Measurements from ENCODE around the gene CABP7. TPM values are rescaled to one million over a fixed set of nuclear protein-coding genes. Genes with fewer than 3 reads are reported as not detected.

CABP7 gene
- total RNA-seq, 1 donor from 2014 or later: not detected

GRCh38 chr22:29741926-29742325 is 22.1 kb downstream of the CABP7 start:
- H3K4me1 ChIP-seq: no peaks in the 10 kb centered on the region
- TF ChIP-seq CTCF (IDR thresholded peaks at IDR 0.05): no peak
- no peak overlapping the region for H3K27ac ChIP-seq
- no peaks in the 10 kb centered on the region for H3K9me3 ChIP-seq
- DNase-seq (ENCODE audit: low spot score in 2 of 2): no peak
- H3K4me3 ChIP-seq: no peak overlapping the region
- peaks cover 35 to 68% of the 10 kb centered on the region in 2 donors for H3K36me3 ChIP-seq
- no peaks in the 10 kb centered on the region for H3K27me3 ChIP-seq
- intact Hi-C loops (cut with DNase I): no loop called here

- H3K4me3 ChIP-seq: no peak overlapping the region
- no peak for DNase-seq (ENCODE audit: low spot score in 2 of 2)
- no peak for TF ChIP-seq CTCF (IDR thresholded peaks at IDR 0.05)
- H3K27me3 ChIP-seq: no peaks in the 10 kb centered on the region
- no peaks in the 10 kb centered on the region for H3K9me3 ChIP-seq
- H3K4me1 ChIP-seq: no peaks in the 10 kb centered on the region
- peaks cover 39 to 72% of the 10 kb centered on the region in 2 donors for H3K36me3 ChIP-seq
- H3K27ac ChIP-seq: no peak overlapping the region
- intact Hi-C loops (cut with DNase I): no loop called here
Observed at GRCh38 chr22:29742326-29742725, 22.5 kb downstream of the CABP7 start.

GRCh38 chr22:29744902-29745301 is 25.1 kb downstream of the CABP7 start:
- no peak overlapping the region for H3K27ac ChIP-seq
- no peak overlapping the region for H3K4me3 ChIP-seq
- TF ChIP-seq CTCF (IDR thresholded peaks at IDR 0.05): no peak
- no peaks in the 10 kb centered on the region for H3K27me3 ChIP-seq
- intact Hi-C loops (cut with DNase I): no loop called here
- no peaks in the 10 kb centered on the region for H3K4me1 ChIP-seq
- H3K9me3 ChIP-seq: no peaks in the 10 kb centered on the region
- no peak for DNase-seq (ENCODE audit: low spot score in 2 of 2)
- peaks cover 34 to 67% of the 10 kb centered on the region in 2 donors for H3K36me3 ChIP-seq

DNA sequence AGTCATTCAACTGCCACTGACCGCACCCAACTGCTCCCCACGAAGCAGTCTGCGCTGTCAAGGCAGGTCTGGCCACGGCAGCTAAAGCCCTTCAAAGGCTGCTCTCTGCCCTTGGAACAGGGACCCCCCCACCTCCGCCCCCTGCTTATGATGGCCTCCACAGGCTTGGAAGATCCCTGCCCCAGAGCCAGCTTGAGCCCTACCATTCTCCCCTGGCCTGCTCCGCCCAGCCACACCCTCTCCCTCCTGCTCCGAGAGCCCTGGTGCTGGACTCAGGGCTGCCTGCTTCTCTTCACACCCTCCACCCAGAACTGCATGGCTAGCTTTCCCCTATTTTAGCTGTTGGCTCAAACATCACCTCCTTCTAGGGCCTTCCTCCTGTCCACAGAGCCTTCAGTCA is 28.0 kb downstream of the CABP7 start:
- peaks cover 25 to 56% of the 10 kb centered on the region in 2 donors for H3K36me3 ChIP-seq
- intact Hi-C loops (cut with DNase I): no loop called here
- DNase-seq (ENCODE audit: low spot score in 2 of 2): no peak

DNA sequence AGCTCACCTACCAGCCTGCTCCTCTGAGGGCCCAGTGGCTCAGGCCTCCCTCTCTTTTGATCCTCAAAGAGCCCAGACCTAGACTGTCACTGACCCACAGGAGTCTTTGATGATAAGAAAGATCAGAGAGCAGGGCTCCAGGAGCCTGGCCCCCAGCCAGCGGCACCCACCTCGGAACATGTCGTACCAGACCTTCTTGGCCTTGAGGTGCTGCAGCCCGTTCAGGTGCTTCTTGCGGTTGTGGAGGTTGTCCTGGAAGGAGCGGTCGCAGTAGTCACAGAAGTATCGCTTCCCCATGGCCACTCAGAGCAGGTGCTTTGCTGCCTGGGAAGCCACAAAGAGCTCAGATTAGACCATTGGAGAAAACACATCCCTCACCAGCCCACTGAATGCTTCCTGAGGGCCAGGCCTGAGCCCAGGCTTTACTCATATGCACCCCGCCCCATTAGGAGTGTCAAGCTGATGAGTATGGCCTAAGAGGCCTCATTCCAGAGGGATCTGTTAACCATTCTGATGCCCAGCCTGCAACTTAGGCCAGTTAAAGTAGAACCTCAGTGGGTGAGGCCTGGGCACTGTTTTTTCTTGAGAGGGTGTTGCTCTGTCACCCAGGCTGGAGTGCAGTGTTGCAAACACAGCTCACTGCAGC is 28.6 kb downstream of the CABP7 start:
- no peak for TF ChIP-seq CTCF (IDR thresholded peaks at IDR 0.05)
- no peaks in the 10 kb centered on the region for H3K27me3 ChIP-seq
- DNase-seq (ENCODE audit: low spot score in 2 of 2): no peak
- H3K27ac ChIP-seq: no peak overlapping the region
- intact Hi-C loops (cut with DNase I): no loop called here
- no peaks in the 10 kb centered on the region for H3K9me3 ChIP-seq
- no peak overlapping the region for H3K4me3 ChIP-seq
- no peaks in the 10 kb centered on the region for H3K4me1 ChIP-seq
- peaks cover 25 to 55% of the 10 kb centered on the region in 2 donors for H3K36me3 ChIP-seq

More for the DNA sequence above, 28.0 kb downstream of the CABP7 start:
- H3K9me3 ChIP-seq: no peaks in the 10 kb centered on the region
- H3K27ac ChIP-seq: no peak overlapping the region
- H3K4me1 ChIP-seq: no peaks in the 10 kb centered on the region
- no peaks in the 10 kb centered on the region for H3K27me3 ChIP-seq
- TF ChIP-seq CTCF (IDR thresholded peaks at IDR 0.05): no peak
- no peak overlapping the region for H3K4me3 ChIP-seq

- H3K4me3 ChIP-seq: no peak overlapping the region
- H3K27me3 ChIP-seq: no peaks in the 10 kb centered on the region
- intact Hi-C loops (cut with DNase I): no loop called here
- TF ChIP-seq CTCF (IDR thresholded peaks at IDR 0.05): no peak
- H3K4me1 ChIP-seq: no peaks in the 10 kb centered on the region
- peaks cover 25 to 59% of the 10 kb centered on the region in 2 donors for H3K36me3 ChIP-seq
- DNase-seq (ENCODE audit: low spot score in 2 of 2): no peak
- no peaks in the 10 kb centered on the region for H3K9me3 ChIP-seq
- H3K27ac ChIP-seq: no peak overlapping the region
Observed at GRCh38 chr22:29750029-29750428, 30.2 kb downstream of the CABP7 start.
